Inferior parietal cortex (tissue), 1 donor: ENCODE results near the gene SOBP.

ENCODE experiments used
- DNase-seq: peaks from one replicate; pipeline ENCODE4 v3.0.0-alpha.2; 2016; ENCODE audit errors: extremely low spot score

SOBP gene

GRCh38 chr6:107523054-107523791 lies 33.3 kb downstream of the SOBP start:
- no peak for DNase-seq

GRCh38 chr6:107523794-107524193 lies 33.9 kb downstream of the SOBP start:
- no peak for DNase-seq

GRCh38 chr6:107524626-107525025 lies 34.7 kb downstream of the SOBP start:
- DNase-seq, result no peak

- DNase-seq, result no peak
Measured at GRCh38 chr6:107531868-107532267, 42.0 kb downstream of the SOBP start.

- no peak for DNase-seq
Measured at GRCh38 chr6:107532706-107533105, 42.8 kb downstream of the SOBP start.

- no peak for DNase-seq
Measured at GRCh38 chr6:107533415-107534059, 43.6 kb downstream of the SOBP start.

- no peak for DNase-seq
Measured at GRCh38 chr6:107534571-107535141, 44.7 kb downstream of the SOBP start.

- no peak for DNase-seq
Measured at GRCh38 chr6:107535626-107536025, 45.7 kb downstream of the SOBP start.

- no peak for DNase-seq
Measured at GRCh38 chr6:107536180-107536961, 46.5 kb downstream of the SOBP start.

- DNase-seq, result no peak
Measured at GRCh38 chr6:107537559-107537958, 47.6 kb downstream of the SOBP start.

GRCh38 chr6:107538856-107539387 lies 49.0 kb downstream of the SOBP start:
- no peak for DNase-seq

- DNase-seq, result no peak
Measured at GRCh38 chr6:107539409-107539808, 49.5 kb downstream of the SOBP start.

GRCh38 chr6:107539849-107540464 lies 50.0 kb downstream of the SOBP start:
- no peak for DNase-seq

- no peak for DNase-seq
Measured at GRCh38 chr6:107540465-107540857, 50.5 kb downstream of the SOBP start.

- no peak for DNase-seq
Measured at GRCh38 chr6:107542192-107542668, 52.3 kb downstream of the SOBP start.

GRCh38 chr6:107543088-107543487 lies 53.2 kb downstream of the SOBP start:
- no peak for DNase-seq

- DNase-seq, result no peak
Measured at GRCh38 chr6:107543567-107543966, 53.6 kb downstream of the SOBP start.

GRCh38 chr6:107545763-107546162 lies 55.8 kb downstream of the SOBP start:
- DNase-seq, result no peak

GRCh38 chr6:107546691-107547450 lies 57.0 kb downstream of the SOBP start:
- DNase-seq, result no peak

GRCh38 chr6:107547451-107547840 lies 57.5 kb downstream of the SOBP start:
- no peak for DNase-seq
